GM12878 (cell line): Measurements from ENCODE around the gene MSRB1. TPM values are rescaled to one million over a fixed set of nuclear protein-coding genes. Genes with fewer than 3 reads are reported as not detected.

ENCODE experiments used
- ATAC-seq: fragments of 200-7000 bp; cut with Tn5 transposase; 3 replicates; pipeline ENCODE4 v1.9.1; 2020; ENCODE audit warnings: mild to moderate bottlenecking, moderate library complexity
- BruUV-seq: library from RNA; stranded (reverse); fragments of 400-500 nt; replicated peaks from 2 replicates; lab custom pipeline; 2021; lab: Mats Ljungman, UMichigan
- CTCF ChIA-PET: fragments of 300-600 bp; sonication (Branson Sonifier 250); formaldehyde crosslinking; extraction: SDS; loops from one replicate; lab custom pipeline; 2021; ENCODE audit warnings: inconsistent platforms; lab: Yijun Ruan, JAX
- POLR2A ChIA-PET: fragments of 350-600 bp; formaldehyde crosslinking; extraction: SDS; loops from one replicate; lab custom pipeline; 2021; ENCODE audit warnings: inconsistent platforms; lab: Charles Lee
- RAD21 ChIA-PET: fragments of 300-600 bp; sonication (Branson Sonifier 250); formaldehyde crosslinking; loops from one replicate; lab custom pipeline; 2023; ENCODE audit warnings: antibody characterized with exemption; ENCODE audit not compliant: unreplicated experiment; lab: Charles Lee
- SMC1A ChIA-PET: fragments of 300-600 bp; sonication (Branson Sonifier 250); formaldehyde crosslinking; loops from one replicate; lab custom pipeline; 2023; ENCODE audit not compliant: unreplicated experiment, uncharacterized antibody; lab: Charles Lee
- DNase-seq: peaks from one replicate; pipeline ENCODE4 v3.0.0-alpha.2; 2011; ENCODE audit warnings: low read depth, low spot score
- FAIRE-seq: peaks from 3 replicates; lab custom pipeline; 2011; peaks lifted over from hg19 to GRCh38; lab: Jason Lieb, UNC
- H2AFZ ChIP-seq: 2 replicates; pipeline ENCODE4 v1.6.0; 2011; ENCODE audit warnings: low read depth, low read length, control low read depth; ENCODE audit not compliant: control insufficient read depth
- H3K27ac ChIP-seq: 2 replicates; pipeline ENCODE4 v1.5.1; 2011; ENCODE audit warnings: control low read depth; ENCODE audit not compliant: control insufficient read depth, insufficient read depth
- H3K27me3 ChIP-seq, 2 experiments: replicated peaks in 1 of 2; 2 replicates each; pipeline versions ENCODE4 v1.6.0 to v1.6.1; 2011; ENCODE audit warnings: low read length in 1 of 2; ENCODE audit not compliant: control insufficient read depth in 2 of 2, insufficient read depth in 2 of 2
- H3K36me3 ChIP-seq, 2 experiments: 2 replicates each; pipeline ENCODE4 v1.5.1; 2011; ENCODE audit warnings: low read length in 1 of 2; ENCODE audit not compliant: control insufficient read depth in 2 of 2, insufficient read depth in 2 of 2
- H3K4me1 ChIP-seq: 2 replicates; pipeline ENCODE4 v1.6.1; 2011; ENCODE audit warnings: mild to moderate bottlenecking, low read length, moderate library complexity, mixed read lengths; ENCODE audit not compliant: control insufficient read depth, insufficient read depth
- H3K4me2 ChIP-seq: 2 replicates; pipeline ENCODE4 v1.6.0; 2011; ENCODE audit warnings: control low read depth; ENCODE audit not compliant: control insufficient read depth, insufficient read depth
- H3K4me3 ChIP-seq: fragments of 200-600 bp; sonication (generic); 2 replicates; pipeline ENCODE4 v1.5.1; 2016
- H3K79me2 ChIP-seq: 2 replicates; pipeline ENCODE4 v1.6.0; 2011; ENCODE audit warnings: low read length; ENCODE audit not compliant: control insufficient read depth, insufficient read depth
- H3K9ac ChIP-seq: 2 replicates; pipeline ENCODE4 v1.8.0; 2011; ENCODE audit warnings: low read length, control low read depth, mixed read lengths; ENCODE audit not compliant: control insufficient read depth, insufficient read depth
- H3K9me3 ChIP-seq: replicated peaks from 3 replicates; pipeline ENCODE4 v1.5.1; 2011; ENCODE audit warnings: mild to moderate bottlenecking, low read length; ENCODE audit not compliant: control insufficient read depth, insufficient read depth
- H4K20me1 ChIP-seq: 2 replicates; pipeline ENCODE4 v1.6.0; 2011; ENCODE audit not compliant: control insufficient read depth, insufficient read depth
- BCL3 ChIP-seq: IDR thresholded peaks from 2 replicates; pipeline ENCODE4 v1.6.1; 2011; ENCODE audit warnings: borderline replicate concordance, low read depth, mild to moderate bottlenecking, moderate library complexity, low read length; ENCODE audit not compliant: insufficient read depth, poor library complexity, severe bottlenecking
- BMI1 ChIP-seq: fragments of 450-650 bp; IDR thresholded peaks from 2 replicates; pipeline ENCODE4 v1.6.1; 2016; ENCODE audit warnings: mild to moderate bottlenecking, moderate library complexity, borderline replicate concordance
- CBFB ChIP-seq: IDR thresholded peaks from 2 replicates; pipeline ENCODE4 v1.6.1; 2016; ENCODE audit warnings: antibody characterized with exemption, low read depth
- CREB1 ChIP-seq: IDR thresholded peaks from 2 replicates; pipeline ENCODE4 v1.6.1; 2012; ENCODE audit warnings: low read depth, mild to moderate bottlenecking, inconsistent platforms
- CREM ChIP-seq: IDR thresholded peaks from 2 replicates; pipeline ENCODE4 v1.6.1; 2014; ENCODE audit warnings: antibody characterized with exemption, low read depth
- LARP7 ChIP-seq: fragments of 450-650 bp; IDR thresholded peaks from 2 replicates; pipeline ENCODE4 v1.6.1; 2017; ENCODE audit warnings: mild to moderate bottlenecking
- MLLT1 ChIP-seq: fragments of 450-650 bp; IDR thresholded peaks from 2 replicates; pipeline ENCODE4 v1.6.1; 2016; ENCODE audit warnings: mild to moderate bottlenecking
- NBN ChIP-seq: fragments of 450-650 bp; IDR thresholded peaks from 2 replicates; pipeline ENCODE4 v1.6.1; 2016
- NKRF ChIP-seq: fragments of 450-650 bp; conservative IDR thresholded peaks from 2 replicates; pipeline ENCODE4 v1.6.1; 2017; ENCODE audit warnings: mild to moderate bottlenecking, moderate library complexity
- NR2F1 ChIP-seq: fragments of 450-650 bp; conservative IDR thresholded peaks from 2 replicates; pipeline ENCODE4 v1.6.1; 2017; ENCODE audit warnings: mild to moderate bottlenecking
- PRDM15 ChIP-seq: fragments of 450-650 bp; formaldehyde crosslinking; IDR thresholded peaks from 2 replicates; pipeline ENCODE4 v1.4.0; 2020; ENCODE audit warnings: mild to moderate bottlenecking, moderate library complexity
- RB1 ChIP-seq: fragments of 450-650 bp; formaldehyde crosslinking; IDR thresholded peaks from 2 replicates; pipeline ENCODE4 v1.6.1; 2017; ENCODE audit warnings: mild to moderate bottlenecking, borderline replicate concordance
- RELA ChIP-seq: fragments of 450-650 bp; IDR thresholded peaks from 2 replicates; pipeline ENCODE4 v1.8.0; 2014; ENCODE audit warnings: borderline replicate concordance; ENCODE audit not compliant: partially characterized antibody
- STAT1 ChIP-seq: fragments of 450-650 bp; conservative IDR thresholded peaks from 2 replicates; pipeline ENCODE4 v1.6.1; 2014; ENCODE audit warnings: antibody characterized with exemption, mild to moderate bottlenecking
- STAT3 ChIP-seq: IDR thresholded peaks from 2 replicates; pipeline ENCODE4 v1.6.1; 2011; ENCODE audit warnings: low read depth, low read length, improper control_type of control experiment
- TARDBP ChIP-seq: IDR thresholded peaks from 2 replicates; pipeline ENCODE4 v1.6.1; 2016; ENCODE audit warnings: borderline replicate concordance
- WGBS: methylation state at CpG from one replicate; pipeline ENCODE4 v1.1.6; 2016; ENCODE audit warnings: low lambda C conversion rate; ENCODE audit not compliant: insufficient replicate concordance, insufficient coverage; ENCODE audit errors: missing lambda C conversion rate; 5-methylcytosine and 5-hydroxymethylcytosine counted together
- in situ Hi-C: fragments of 300-500 bp; cut with MboI; formaldehyde crosslinking; loops from 9 replicates; pipeline ENCODE4 v1.14.3; 2018; ENCODE audit warnings: mixed read lengths
- intact Hi-C: fragments of 100-400 bp; cut with micrococcal nuclease; formaldehyde crosslinking; loops from one replicate; pipeline ENCODE4 v1.14.2; 2022; ENCODE audit not compliant: unreplicated experiment
- polyA plus RNA-seq, 11 experiments: library from polyadenylated mRNA; depleted of rRNA in 4 of 11; unstranded in 6 of 11; stranded (reverse) in 5 of 11; fragments of >200 nt; fragmentation: Nextera tagmentation in 4 of 11; fragmentation: Illumina TruSeq in 1 of 11; extraction: Ambion mirVana in 4 of 11; extraction: Trizol in 1 of 11; gene quantifications; 1 replicate in 1 of 11; 2 replicates in 10 of 11; pipeline versions ENCODE4 v1.2.1 to v1.2.3, GENCODE V29; 2011 to 2016; ENCODE audit warnings: inconsistent platforms in 2 of 11, missing spikeins in 2 of 11, low read depth in 1 of 11
- total RNA-seq, 4 experiments: library from RNA; depleted of rRNA in 3 of 4; stranded (reverse); fragments of >200 nt in 3 of 4; fragmentation: Illumina TruSeq in 1 of 4; extraction: Trizol in 1 of 4; gene quantifications; 2 replicates each; pipeline versions ENCODE4 v1.2.1 to v1.2.3, GENCODE V29; 2013 to 2021

MSRB1 gene
- total and polyA plus RNA-seq, 10 of the 15 experiments (the other 5 are each of a cell fraction or from before 2014, with no cell fraction given), result 5.1 to 48.6 (median 25.7) TPM

GRCh38 chr16:1991588-1991947 is 48.6 kb upstream of the MSRB1 start:
- in situ Hi-C loops, result no loop called here
- no peak for FAIRE-seq
- TF ChIP-seq RELA, result no peak
- TF ChIP-seq STAT3, result no peak
- TF ChIP-seq LARP7, result peak; percentile 87
- no peak for TF ChIP-seq TARDBP
- TF ChIP-seq CREM, result 0 out of 2 replicates have a peak, but pooled peaks have one; percentile 7
- TF ChIP-seq STAT1, result 0 out of 2 replicates have a peak, but pooled peaks have one; percentile 52
- TF ChIP-seq CREB1, result no peak
- 0 out of 2 replicates have a peak, but pooled peaks have one; percentile 43 for TF ChIP-seq NKRF
- no peak for TF ChIP-seq CBFB
- no peak for TF ChIP-seq MLLT1
- no peak for TF ChIP-seq BCL3
- TF ChIP-seq BMI1, result no peak
- 0 out of 2 replicates have a peak, but pooled peaks have one; percentile 52 for TF ChIP-seq RB1
- no peak for TF ChIP-seq PRDM15 (CRISPR knock-in tag)
- no peak for TF ChIP-seq NBN
- no peak; the same call in 1 of the 2 replicates for TF ChIP-seq NR2F1

More at GRCh38 chr16:1991588-1991947, 48.6 kb upstream of the MSRB1 start:
- peak overlapping the region; percentile 98 for H3K4me2 ChIP-seq
- CTCF ChIA-PET, result interaction anchor here (0.9 to 6.5 kb wide), 4 partner anchors 10 to 27 kb away, joined by 3 to 54 read pairs (median 4); partner anchors contain the start of genes NOXO1, RNF151 and RPS2
- 1% methylated on average over 22 of the region's 22 CpGs for WGBS
- intact Hi-C loops, result no loop called here
- SMC1A ChIA-PET, result no interaction called here
- POLR2A ChIA-PET, result interaction anchor here (1.0 to 3.3 kb wide), 8 partner anchors 10 to 314 kb away, joined by 3 to 18 read pairs (median 10); partner anchors contain the start of genes NOXO1, RNF151, RPS2 and TBL3
- H4K20me1 ChIP-seq, result no peaks in the 10 kb centered on the region
- no peaks in the 10 kb centered on the region for H3K79me2 ChIP-seq
- no peak for ATAC-seq
- no peak for DNase-seq
- H3K9ac ChIP-seq, result peak overlapping the region; percentile 36
- H3K36me3 ChIP-seq, result peaks cover 0 to 2% of the 10 kb centered on the region in 2 experiments; a peak in 2 of 4 replicates
- peaks cover 26% of the 10 kb centered on the region for H3K4me1 ChIP-seq
- H3K27ac ChIP-seq, result peak overlapping the region; percentile 27; the same call in 1 of the 2 replicates
- no peaks in the 10 kb centered on the region for H3K27me3 ChIP-seq
- peak overlapping the region; percentile 65; the same call in 1 of the 2 replicates for H3K4me3 ChIP-seq
- RAD21 ChIA-PET, result interaction anchor here (0.9 to 1.9 kb wide), 4 partner anchors 10 to 27 kb away, joined by 3 to 12 read pairs (median 4); partner anchors contain the start of genes NOXO1 and RPS2
- peaks cover 1% of the 10 kb centered on the region; the same call in 1 of the 3 replicates for H3K9me3 ChIP-seq
- BruUV-seq, result TSS peak; percentile 97
- peak overlapping the region; percentile 3 for H2AFZ ChIP-seq
